WTC11 (cell line): Measurements from ENCODE around the gene HTRA2. TPM values are rescaled to one million over a fixed set of nuclear protein-coding genes. Genes with fewer than 3 reads are reported as not detected.

ENCODE experiments used
- ATAC-seq: fragments of 200-7000 bp; cut with Tn5 transposase; 2 replicates; pipeline ENCODE4 v1.10.0; 2021; ENCODE audit warnings: mild to moderate bottlenecking, moderate library complexity
- CTCF ChIA-PET: fragments of 300-600 bp; sonication (Branson Sonifier 250); formaldehyde crosslinking; loops from one replicate; lab custom pipeline; 2021; ENCODE audit warnings: antibody characterized with exemption; lab: Charles Lee
- POLR2A ChIA-PET: fragments of 350-600 bp; sonication (Branson Sonifier 250); formaldehyde crosslinking; loops from one replicate; lab custom pipeline; 2021; ENCODE audit warnings: antibody characterized with exemption; lab: Charles Lee
- DNase-seq: peaks from one replicate; pipeline ENCODE4 v3.0.0; 2021; ENCODE audit warnings: low spot score
- H3K27ac Mint-ChIP-seq: 2 replicates; pipeline ENCODE4 v1.8.0; 2021; ENCODE audit warnings: mixed read lengths
- H3K27me3 Mint-ChIP-seq: 2 replicates; pipeline ENCODE4 v1.8.0; 2021; ENCODE audit warnings: low read depth, mild to moderate bottlenecking, moderate library complexity, mixed read lengths
- H3K36me3 Mint-ChIP-seq: 2 replicates; pipeline ENCODE4 v1.8.0; 2021; ENCODE audit warnings: mixed read lengths
- H3K4me1 Mint-ChIP-seq: 2 replicates; pipeline ENCODE4 v1.8.0; 2022; ENCODE audit warnings: mixed read lengths
- H3K4me3 Mint-ChIP-seq: 2 replicates; pipeline ENCODE4 v1.8.0; 2021; ENCODE audit warnings: mild to moderate bottlenecking, moderate library complexity, mixed read lengths
- H3K9me3 Mint-ChIP-seq: 2 replicates; pipeline ENCODE4 v1.8.0; 2021; ENCODE audit warnings: mixed read lengths
- CREM ChIP-seq: sonication (generic); formaldehyde crosslinking; IDR thresholded peaks from 2 replicates; pipeline ENCODE4 v1.8.1; 2022; ENCODE audit warnings: mild to moderate bottlenecking, missing genetic modification reagents, moderate library complexity
- ESRRA ChIP-seq: sonication (generic); formaldehyde crosslinking; IDR thresholded peaks from 2 replicates; pipeline ENCODE4 v1.8.1; 2022; ENCODE audit warnings: mild to moderate bottlenecking, missing genetic modification reagents, borderline replicate concordance
- FOXP1 ChIP-seq: sonication (generic); formaldehyde crosslinking; IDR thresholded peaks from 2 replicates; pipeline ENCODE4 v1.8.0; 2022; ENCODE audit warnings: missing genetic modification reagents, mild to moderate bottlenecking, moderate library complexity, borderline replicate concordance
- GABPB1 ChIP-seq: sonication (generic); formaldehyde crosslinking; IDR thresholded peaks from 2 replicates; pipeline ENCODE4 v1.8.1; 2023; ENCODE audit warnings: mild to moderate bottlenecking, missing genetic modification reagents
- MYBL2 ChIP-seq: sonication (generic); formaldehyde crosslinking; IDR thresholded peaks from 2 replicates; pipeline ENCODE4 v1.8.1; 2023; ENCODE audit warnings: mild to moderate bottlenecking, moderate library complexity, missing genetic modification reagents
- PRRX2 ChIP-seq: fragments of 250-450 bp; sonication (Bioruptor Pico); IDR thresholded peaks from 2 replicates; pipeline ENCODE4 v1.8.0; 2021; ENCODE audit warnings: mild to moderate bottlenecking
- SOX15 ChIP-seq: fragments of 250-450 bp; sonication (Bioruptor Pico); IDR thresholded peaks from 2 replicates; pipeline ENCODE4 v1.9.0; 2021; ENCODE audit warnings: mild to moderate bottlenecking
- total RNA-seq: library from RNA; stranded (reverse); gene quantifications from 3 replicates; pipeline ENCODE4 v1.2.3, GENCODE V29; 2021
- TF ChIP-seq, protein P1 (sequence below): sonication (generic); formaldehyde crosslinking; IDR thresholded peaks from 2 replicates; pipeline ENCODE4 v1.8.0; 2022; ENCODE audit warnings: missing genetic modification reagents
- TF ChIP-seq, protein P2 (sequence below): fragments of 250-450 bp; sonication (Bioruptor Pico); conservative IDR thresholded peaks from 2 replicates; pipeline ENCODE4 v1.9.0; 2021; ENCODE audit warnings: mild to moderate bottlenecking
- TF ChIP-seq, protein P3 (sequence below): sonication (generic); formaldehyde crosslinking; IDR thresholded peaks from 2 replicates; pipeline ENCODE4 v1.8.0; 2022; ENCODE audit warnings: mild to moderate bottlenecking, missing genetic modification reagents
- TF ChIP-seq, protein P4 (sequence below): fragments of 250-450 bp; sonication (Bioruptor Pico); IDR thresholded peaks from 2 replicates; pipeline ENCODE4 v2.1.2; 2022; ENCODE audit warnings: mild to moderate bottlenecking, moderate library complexity
- TF ChIP-seq, protein P5 (sequence below): fragments of 200-600 bp; IDR thresholded peaks from 2 replicates; pipeline ENCODE4 v1.8.0; 2022; ENCODE audit warnings: antibody characterized with exemption

HTRA2 gene
- total RNA-seq, 1 experiment from 2014 or later = 30.0 TPM

- DNase-seq = no peak
- Mint-ChIP-seq H3K36me3 (no peaks in the 10 kb centered on the region), H3K4me3 (no peak overlapping the region), H3K4me1 (peaks cover 6% of the 10 kb centered on the region), H3K27me3 (peaks cover 22% of the 10 kb centered on the region), H3K9me3 (no peaks in the 10 kb centered on the region), H3K27ac (no peak overlapping the region)
- CTCF ChIA-PET = interaction anchor here (0.7 kb wide), 1 partner anchor 14 kb away, joined by 7 read pairs; no protein-coding TSS in a partner anchor
- no peak for ATAC-seq
- POLR2A ChIA-PET = no interaction called here
- TF ChIP-seq SOX15 (CRISPR knock-in tag) = no peak
- TF ChIP-seq, protein P1, sequence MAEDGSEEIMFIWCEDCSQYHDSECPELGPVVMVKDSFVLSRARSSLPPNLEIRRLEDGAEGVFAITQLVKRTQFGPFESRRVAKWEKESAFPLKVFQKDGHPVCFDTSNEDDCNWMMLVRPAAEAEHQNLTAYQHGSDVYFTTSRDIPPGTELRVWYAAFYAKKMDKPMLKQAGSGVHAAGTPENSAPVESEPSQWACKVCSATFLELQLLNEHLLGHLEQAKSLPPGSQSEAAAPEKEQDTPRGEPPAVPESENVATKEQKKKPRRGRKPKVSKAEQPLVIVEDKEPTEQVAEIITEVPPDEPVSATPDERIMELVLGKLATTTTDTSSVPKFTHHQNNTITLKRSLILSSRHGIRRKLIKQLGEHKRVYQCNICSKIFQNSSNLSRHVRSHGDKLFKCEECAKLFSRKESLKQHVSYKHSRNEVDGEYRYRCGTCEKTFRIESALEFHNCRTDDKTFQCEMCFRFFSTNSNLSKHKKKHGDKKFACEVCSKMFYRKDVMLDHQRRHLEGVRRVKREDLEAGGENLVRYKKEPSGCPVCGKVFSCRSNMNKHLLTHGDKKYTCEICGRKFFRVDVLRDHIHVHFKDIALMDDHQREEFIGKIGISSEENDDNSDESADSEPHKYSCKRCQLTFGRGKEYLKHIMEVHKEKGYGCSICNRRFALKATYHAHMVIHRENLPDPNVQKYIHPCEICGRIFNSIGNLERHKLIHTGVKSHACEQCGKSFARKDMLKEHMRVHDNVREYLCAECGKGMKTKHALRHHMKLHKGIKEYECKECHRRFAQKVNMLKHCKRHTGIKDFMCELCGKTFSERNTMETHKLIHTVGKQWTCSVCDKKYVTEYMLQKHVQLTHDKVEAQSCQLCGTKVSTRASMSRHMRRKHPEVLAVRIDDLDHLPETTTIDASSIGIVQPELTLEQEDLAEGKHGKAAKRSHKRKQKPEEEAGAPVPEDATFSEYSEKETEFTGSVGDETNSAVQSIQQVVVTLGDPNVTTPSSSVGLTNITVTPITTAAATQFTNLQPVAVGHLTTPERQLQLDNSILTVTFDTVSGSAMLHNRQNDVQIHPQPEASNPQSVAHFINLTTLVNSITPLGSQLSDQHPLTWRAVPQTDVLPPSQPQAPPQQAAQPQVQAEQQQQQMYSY (CRISPR knock-in tag) = no peak
- TF ChIP-seq MYBL2 = no peak
- no peak for TF ChIP-seq CREM
- TF ChIP-seq, protein P2, sequence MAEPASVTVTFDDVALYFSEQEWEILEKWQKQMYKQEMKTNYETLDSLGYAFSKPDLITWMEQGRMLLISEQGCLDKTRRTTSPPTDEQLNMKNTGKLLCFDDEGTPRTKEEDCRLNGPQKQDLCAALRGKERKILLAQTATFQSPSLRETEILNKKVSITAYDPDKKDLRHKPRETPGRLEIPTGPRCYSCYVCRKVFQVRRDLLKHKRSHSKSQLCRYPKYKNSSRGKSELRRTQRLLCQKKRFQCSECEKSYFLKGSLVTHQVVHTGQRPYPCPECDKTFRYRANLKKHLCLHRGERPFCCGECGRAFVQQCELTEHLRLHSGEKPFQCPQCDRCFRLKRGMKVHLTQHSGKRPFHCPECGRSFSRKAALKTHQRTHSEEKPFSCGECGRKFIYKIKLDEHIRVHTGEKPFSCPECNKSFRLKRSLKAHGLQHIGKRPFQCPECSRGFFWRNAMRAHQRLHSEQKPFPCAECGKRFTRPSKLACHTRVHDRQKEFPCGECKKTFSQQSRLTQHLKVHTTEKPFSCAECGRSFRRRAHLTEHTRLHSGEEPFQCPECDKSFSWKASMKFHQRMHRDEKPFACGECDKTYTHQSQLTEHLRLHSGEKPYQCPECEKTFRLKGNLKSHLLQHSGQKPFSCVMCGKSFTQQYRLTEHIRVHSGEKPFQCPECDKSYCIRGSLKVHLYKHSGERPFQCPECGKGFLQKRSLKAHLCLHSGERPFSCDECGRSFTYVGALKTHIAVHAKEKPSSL (CRISPR knock-in tag) = no peak
- TF ChIP-seq, protein P3, sequence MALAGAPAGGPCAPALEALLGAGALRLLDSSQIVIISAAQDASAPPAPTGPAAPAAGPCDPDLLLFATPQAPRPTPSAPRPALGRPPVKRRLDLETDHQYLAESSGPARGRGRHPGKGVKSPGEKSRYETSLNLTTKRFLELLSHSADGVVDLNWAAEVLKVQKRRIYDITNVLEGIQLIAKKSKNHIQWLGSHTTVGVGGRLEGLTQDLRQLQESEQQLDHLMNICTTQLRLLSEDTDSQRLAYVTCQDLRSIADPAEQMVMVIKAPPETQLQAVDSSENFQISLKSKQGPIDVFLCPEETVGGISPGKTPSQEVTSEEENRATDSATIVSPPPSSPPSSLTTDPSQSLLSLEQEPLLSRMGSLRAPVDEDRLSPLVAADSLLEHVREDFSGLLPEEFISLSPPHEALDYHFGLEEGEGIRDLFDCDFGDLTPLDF (CRISPR knock-in tag) = no peak
Observed at GRCh38 chr2:74569686-74570085, 40.0 kb downstream of the HTRA2 start.

GRCh38 chr2:74571058-74571457 lies 41.3 kb downstream of the HTRA2 start:
- ATAC-seq (no peak), DNase-seq (no peak)
- H3K36me3 Mint-ChIP-seq = no peaks in the 10 kb centered on the region
- H3K4me3 Mint-ChIP-seq = no peak overlapping the region
- H3K27me3 Mint-ChIP-seq = peaks cover 30% of the 10 kb centered on the region
- H3K27ac Mint-ChIP-seq = no peak overlapping the region
- no peak for TF ChIP-seq FOXP1
- no peak for TF ChIP-seq GABPB1 (CRISPR knock-in tag)
- TF ChIP-seq, protein P4, sequence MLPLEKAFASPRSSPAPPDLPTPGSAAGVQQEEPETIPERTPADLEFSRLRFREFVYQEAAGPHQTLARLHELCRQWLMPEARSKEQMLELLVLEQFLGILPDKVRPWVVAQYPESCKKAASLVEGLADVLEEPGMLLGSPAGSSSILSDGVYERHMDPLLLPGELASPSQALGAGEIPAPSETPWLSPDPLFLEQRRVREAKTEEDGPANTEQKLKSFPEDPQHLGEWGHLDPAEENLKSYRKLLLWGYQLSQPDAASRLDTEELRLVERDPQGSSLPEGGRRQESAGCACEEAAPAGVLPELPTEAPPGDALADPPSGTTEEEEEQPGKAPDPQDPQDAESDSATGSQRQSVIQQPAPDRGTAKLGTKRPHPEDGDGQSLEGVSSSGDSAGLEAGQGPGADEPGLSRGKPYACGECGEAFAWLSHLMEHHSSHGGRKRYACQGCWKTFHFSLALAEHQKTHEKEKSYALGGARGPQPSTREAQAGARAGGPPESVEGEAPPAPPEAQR (CRISPR knock-in tag) = no peak
- ChIA-PET CTCF (interaction anchor here (0.6 kb wide), 1 partner anchor 13 kb away, joined by 3 read pairs; no protein-coding TSS in a partner anchor), POLR2A (no interaction called here)
- no peaks in the 10 kb centered on the region for H3K9me3 Mint-ChIP-seq
- H3K4me1 Mint-ChIP-seq = peaks cover 6% of the 10 kb centered on the region

GRCh38 chr2:74572178-74572925 lies 42.6 kb downstream of the HTRA2 start:
- ATAC-seq (peak; percentile 76), DNase-seq (peak; percentile 45)
- Mint-ChIP-seq H3K4me1 (peaks cover 6% of the 10 kb centered on the region), H3K4me3 (no peak overlapping the region), H3K9me3 (no peaks in the 10 kb centered on the region), H3K27me3 (peaks cover 28% of the 10 kb centered on the region), H3K36me3 (no peaks in the 10 kb centered on the region)
- ChIA-PET CTCF (interaction anchor here (0.6 to 1.2 kb wide), 20 partner anchors 11 to 100 kb away, joined by 3 to 8 read pairs (median 4); partner anchors contain the start of genes DQX1, LOXL3, M1AP and MRPL53), POLR2A (no interaction called here)
- TF ChIP-seq PRRX2 (CRISPR knock-in tag) = no peak
- TF ChIP-seq, protein P5, sequence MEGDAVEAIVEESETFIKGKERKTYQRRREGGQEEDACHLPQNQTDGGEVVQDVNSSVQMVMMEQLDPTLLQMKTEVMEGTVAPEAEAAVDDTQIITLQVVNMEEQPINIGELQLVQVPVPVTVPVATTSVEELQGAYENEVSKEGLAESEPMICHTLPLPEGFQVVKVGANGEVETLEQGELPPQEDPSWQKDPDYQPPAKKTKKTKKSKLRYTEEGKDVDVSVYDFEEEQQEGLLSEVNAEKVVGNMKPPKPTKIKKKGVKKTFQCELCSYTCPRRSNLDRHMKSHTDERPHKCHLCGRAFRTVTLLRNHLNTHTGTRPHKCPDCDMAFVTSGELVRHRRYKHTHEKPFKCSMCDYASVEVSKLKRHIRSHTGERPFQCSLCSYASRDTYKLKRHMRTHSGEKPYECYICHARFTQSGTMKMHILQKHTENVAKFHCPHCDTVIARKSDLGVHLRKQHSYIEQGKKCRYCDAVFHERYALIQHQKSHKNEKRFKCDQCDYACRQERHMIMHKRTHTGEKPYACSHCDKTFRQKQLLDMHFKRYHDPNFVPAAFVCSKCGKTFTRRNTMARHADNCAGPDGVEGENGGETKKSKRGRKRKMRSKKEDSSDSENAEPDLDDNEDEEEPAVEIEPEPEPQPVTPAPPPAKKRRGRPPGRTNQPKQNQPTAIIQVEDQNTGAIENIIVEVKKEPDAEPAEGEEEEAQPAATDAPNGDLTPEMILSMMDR = peak; percentile 35
- TF ChIP-seq ESRRA (CRISPR knock-in tag) = no peak
- TF ChIP-seq, all 79 proteins: peak for 1
- H3K27ac Mint-ChIP-seq = no peak overlapping the region
